Ishikawa (cell line): Measurements from ENCODE around the gene IER5.

Experiments used
- CEBPB ChIP-seq: IDR thresholded peaks from 2 replicates; pipeline ENCODE4 v1.6.1; 2012
- EP300 ChIP-seq: IDR thresholded peaks from 2 replicates; pipeline ENCODE4 v1.6.1; 2012; ENCODE audit warnings: borderline replicate concordance
- YY1 ChIP-seq: IDR thresholded peaks from 2 replicates; pipeline ENCODE4 v1.6.1; 2012; ENCODE audit warnings: low read depth
- TF ChIP-seq, protein P1 (sequence below): IDR thresholded peaks from 2 replicates; pipeline ENCODE4 v1.6.1; 2012

DNA sequence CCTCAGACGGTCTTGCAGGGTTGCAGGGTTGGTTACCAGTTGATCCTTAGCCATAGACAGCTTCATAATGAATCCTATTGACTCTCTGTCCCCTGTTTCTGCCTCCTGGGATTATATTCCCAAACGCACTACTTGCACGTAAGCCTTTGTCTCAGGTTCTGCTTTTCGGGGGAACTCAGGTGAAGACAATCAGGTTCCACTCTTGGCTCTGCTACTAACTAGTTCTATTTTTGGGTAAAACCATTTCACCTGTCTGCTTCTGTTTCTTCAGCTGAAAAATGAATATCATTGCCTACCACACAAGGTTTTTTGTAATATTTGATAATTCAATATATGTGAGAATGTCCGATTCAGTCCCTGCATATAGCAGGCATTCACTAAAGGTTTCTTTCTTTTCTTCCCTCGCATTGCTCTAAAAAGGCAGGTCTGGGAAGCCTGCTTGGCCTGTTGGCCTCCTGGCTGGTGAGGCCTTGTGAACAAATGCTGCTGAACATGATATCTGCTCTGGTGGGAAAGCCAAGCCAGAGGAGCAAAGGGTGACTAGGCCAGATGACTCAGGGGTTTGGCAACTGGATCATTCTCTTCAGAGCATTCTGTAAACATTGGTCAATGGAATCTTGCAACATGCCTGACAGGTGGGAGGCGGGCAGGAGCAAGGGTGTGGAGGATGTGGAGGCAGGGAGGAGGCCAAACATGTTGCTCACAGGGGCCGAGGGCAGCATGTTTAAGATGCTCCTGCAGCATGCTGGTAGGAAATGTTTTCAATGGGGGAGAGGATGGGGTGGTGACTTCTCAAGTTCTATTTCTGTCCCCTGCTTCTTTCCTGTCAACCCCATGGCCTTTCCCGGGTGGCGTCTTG is 23.8 kb downstream of the IER5 start:
- peak; percentile 80; the same call in 1 of the 2 replicates for TF ChIP-seq EP300
- TF ChIP-seq, protein P1, sequence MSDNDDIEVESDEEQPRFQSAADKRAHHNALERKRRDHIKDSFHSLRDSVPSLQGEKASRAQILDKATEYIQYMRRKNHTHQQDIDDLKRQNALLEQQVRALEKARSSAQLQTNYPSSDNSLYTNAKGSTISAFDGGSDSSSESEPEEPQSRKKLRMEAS: peak; percentile 89
- TF ChIP-seq CEBPB: peak; percentile 96
- peak; percentile 52; the same call in 1 of the 2 replicates for TF ChIP-seq YY1
